ENCODE data around the gene GATB.

- TF ChIP-seq CTCF (IDR thresholded peaks at IDR 0.05; ENCODE audit: low read depth, low read length) (no peak), EZH2phosphoT487 (IDR thresholded peaks at IDR 0.05; ENCODE audit: low read depth) (no peak)
Measured at GRCh38 chr4:151653548-151653918, 107.3 kb downstream of the GATB start.
